Measurements from ENCODE around the gene NSL1. TPM values are rescaled to one million over a fixed set of nuclear protein-coding genes. Genes with fewer than 3 reads are reported as not detected.
A peak's percentile ranks its signal among the peaks of the same experiment; 100 is the strongest.

Gene NSL1
- total and polyA plus RNA-seq, 2 donors (not counting 1 experiment from before 2014, with no cell fraction given), result 21.4 to 24.4 TPM

GRCh38 chr1:212794561-212795014 is 3.0 kb upstream of the NSL1 start:
- Histone ChIP-seq H3K27ac (ENCODE audit: insufficient read depth, low read length) (no peak overlapping the region), H3K27me3 (ENCODE audit: control insufficient read depth, insufficient read depth, low read length) (no peaks in the 10 kb centered on the region), H3K79me2 (ENCODE audit: control insufficient read depth, insufficient read depth, low read length) (peaks cover 4% of the 10 kb centered on the region), H3K4me2 (ENCODE audit: extremely low read depth, insufficient read depth, low read length) (no peak overlapping the region), H4K20me1 (ENCODE audit: control insufficient read depth, extremely low read depth, insufficient read depth, low read length) (no peaks in the 10 kb centered on the region), H3K9ac (ENCODE audit: insufficient read depth, low read length) (no peak overlapping the region), H3K36me3 (ENCODE audit: control insufficient read depth, insufficient read depth, low read length) (peaks cover 2% of the 10 kb centered on the region), H3K4me1 (ENCODE audit: control insufficient read depth, extremely low read depth, insufficient read depth, low read length) (peaks cover 6% of the 10 kb centered on the region), H3K9me3 (ENCODE audit: control insufficient read depth, insufficient read depth, low read depth, low read length) (no peaks in the 10 kb centered on the region), H3K4me3 (replicated peaks in 1 of 4; ENCODE audit: control extremely low read depth in 1 of 4, insufficient read depth in 1 of 4, low read depth in 3 of 4, low read length in 4 of 4) (no peak overlapping the region), H2AFZ (ENCODE audit: low read length) (no peak overlapping the region)
- TF ChIP-seq CTCF (conservative IDR thresholded peaks at IDR 0.05 in 1 of 2, IDR thresholded peaks at IDR 0.05 in 1 of 2; ENCODE audit: low read depth in 1 of 2, low read length in 2 of 2) (no peak), EZH2 (IDR thresholded peaks at IDR 0.05; ENCODE audit: low read length, missing control alignments) (no peak)
- no peak for DNase-seq (ENCODE audit: low read depth in 2 of 2)

- peak overlapping the region; percentile 93 for H3K27ac ChIP-seq (ENCODE audit: insufficient read depth, low read length)
- H3K27me3 ChIP-seq (ENCODE audit: control insufficient read depth, insufficient read depth, low read length), result no peaks in the 10 kb centered on the region
- peak overlapping the region; percentile 97 for H2AFZ ChIP-seq (ENCODE audit: low read length)
- no peaks in the 10 kb centered on the region for H3K36me3 ChIP-seq (ENCODE audit: control insufficient read depth, insufficient read depth, low read length)
- H3K4me1 ChIP-seq (ENCODE audit: control insufficient read depth, extremely low read depth, insufficient read depth, low read length), result peaks cover 6% of the 10 kb centered on the region
- peak overlapping the region; percentile 75 for H3K4me2 ChIP-seq (ENCODE audit: extremely low read depth, insufficient read depth, low read length)
- DNase-seq (ENCODE audit: low read depth in 2 of 2), result no peak
- no peaks in the 10 kb centered on the region for H4K20me1 ChIP-seq (ENCODE audit: control insufficient read depth, extremely low read depth, insufficient read depth, low read length)
- no peaks in the 10 kb centered on the region for H3K9me3 ChIP-seq (ENCODE audit: control insufficient read depth, insufficient read depth, low read depth, low read length)
- peak overlapping the region; percentile 89 for H3K9ac ChIP-seq (ENCODE audit: insufficient read depth, low read length)
- H3K79me2 ChIP-seq (ENCODE audit: control insufficient read depth, insufficient read depth, low read length), result peaks cover 7% of the 10 kb centered on the region
- H3K4me3 ChIP-seq (replicated peaks in 1 of 4; ENCODE audit: control extremely low read depth in 1 of 4, insufficient read depth in 1 of 4, low read depth in 3 of 4, low read length in 4 of 4), result peak overlapping the region; percentile 72 to 100 (median 98)
- no peak for TF ChIP-seq EZH2 (IDR thresholded peaks at IDR 0.05; ENCODE audit: low read length, missing control alignments)
- TF ChIP-seq CTCF (conservative IDR thresholded peaks at IDR 0.05 in 1 of 2, IDR thresholded peaks at IDR 0.05 in 1 of 2; ENCODE audit: low read depth in 1 of 2, low read length in 2 of 2), result no peak
These were observed 875 bp upstream of the NSL1 start for GRCh38 chr1:212792396-212792908.

- TF ChIP-seq CTCF (conservative IDR thresholded peaks at IDR 0.05 in 1 of 2, IDR thresholded peaks at IDR 0.05 in 1 of 2; ENCODE audit: low read depth in 1 of 2, low read length in 2 of 2) (no peak), EZH2 (IDR thresholded peaks at IDR 0.05; ENCODE audit: low read length, missing control alignments) (no peak)
- DNase-seq (ENCODE audit: low read depth in 2 of 2), result peak in 1 of 2 donors; percentile 74
These were observed 309 bp downstream of the NSL1 start for GRCh38 chr1:212791261-212791675.

More at GRCh38 chr1:212791261-212791675, 309 bp downstream of the NSL1 start:
- Histone ChIP-seq H4K20me1 (ENCODE audit: control insufficient read depth, extremely low read depth, insufficient read depth, low read length) (no peaks in the 10 kb centered on the region), H3K79me2 (ENCODE audit: control insufficient read depth, insufficient read depth, low read length) (peaks cover 7% of the 10 kb centered on the region), H3K27ac (ENCODE audit: insufficient read depth, low read length) (peak overlapping the region; percentile 93), H3K4me3 (replicated peaks in 1 of 4; ENCODE audit: control extremely low read depth in 1 of 4, insufficient read depth in 1 of 4, low read depth in 3 of 4, low read length in 4 of 4) (peak overlapping the region; percentile 72 to 100 (median 98)), H3K27me3 (ENCODE audit: control insufficient read depth, insufficient read depth, low read length) (no peaks in the 10 kb centered on the region), H3K4me1 (ENCODE audit: control insufficient read depth, extremely low read depth, insufficient read depth, low read length) (peaks cover 6% of the 10 kb centered on the region), H3K36me3 (ENCODE audit: control insufficient read depth, insufficient read depth, low read length) (no peaks in the 10 kb centered on the region), H3K9me3 (ENCODE audit: control insufficient read depth, insufficient read depth, low read depth, low read length) (no peaks in the 10 kb centered on the region), H3K9ac (ENCODE audit: insufficient read depth, low read length) (peak overlapping the region; percentile 89), H2AFZ (ENCODE audit: low read length) (peak overlapping the region; percentile 97), H3K4me2 (ENCODE audit: extremely low read depth, insufficient read depth, low read length) (peak overlapping the region; percentile 96)

All from fibroblast of lung (primary cell).